ENCODE results near the gene ZBTB32.
A peak's percentile ranks its signal among the peaks of the same experiment; 100 is the strongest.

Gene ZBTB32

DNA sequence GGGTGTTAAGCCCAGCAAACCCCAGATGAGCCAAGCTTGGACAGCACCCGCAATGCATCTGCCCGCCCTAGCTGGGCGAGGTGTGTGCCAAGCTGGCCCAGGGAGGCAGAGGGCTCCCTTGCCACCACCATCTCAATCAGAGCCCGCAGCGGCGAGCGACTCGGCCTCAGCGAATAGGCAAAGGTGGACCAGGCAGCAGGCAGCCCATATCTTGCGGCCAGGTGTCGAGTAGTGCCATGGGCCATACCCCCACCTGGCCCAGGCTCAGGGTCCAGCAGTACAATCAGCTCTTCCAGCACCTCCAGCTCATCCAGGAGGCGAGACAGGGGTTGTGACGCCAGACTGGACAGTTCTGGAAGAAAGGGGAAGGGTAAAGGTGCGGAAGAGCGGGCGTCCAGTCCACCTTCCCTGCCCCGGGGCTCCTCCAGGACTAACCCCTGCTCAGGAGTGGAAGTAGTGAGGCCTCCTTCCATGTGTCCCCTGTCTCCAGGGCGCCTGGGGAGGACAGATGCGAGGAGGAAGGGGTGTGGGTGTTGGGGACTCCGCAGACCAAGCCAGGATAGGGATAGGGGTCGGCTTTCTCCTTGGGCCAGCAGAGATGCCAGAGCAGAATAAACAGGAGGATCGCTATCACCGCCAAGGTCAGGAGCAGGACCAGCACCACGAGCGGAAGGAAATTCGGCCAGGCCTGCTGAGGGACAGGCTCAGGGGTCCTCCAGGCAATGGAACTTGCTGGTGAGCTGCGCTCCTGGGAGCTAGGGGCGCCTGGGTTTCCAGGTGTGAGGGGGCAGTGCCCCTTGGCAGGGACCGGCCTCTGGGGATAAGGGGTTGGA is 35.1 kb downstream of the ZBTB32 start:
- DNase-seq: no peak

DNA sequence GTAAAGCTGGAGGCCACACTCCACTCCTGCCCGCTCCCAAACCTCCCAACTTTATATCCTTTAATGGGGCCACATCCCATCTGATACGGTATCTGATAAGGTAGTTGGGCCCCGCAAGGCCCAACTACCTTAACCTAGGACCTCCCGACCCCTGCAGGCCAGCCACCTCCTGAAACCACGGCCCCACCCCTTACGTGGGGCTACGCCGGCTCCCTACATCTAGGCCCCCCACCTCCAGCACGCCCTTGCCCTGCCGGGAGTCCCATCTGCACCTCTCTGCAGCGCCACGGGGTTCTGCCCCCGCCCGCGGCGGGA is 35.7 kb downstream of the ZBTB32 start:
- DNase-seq: no peak

DNA sequence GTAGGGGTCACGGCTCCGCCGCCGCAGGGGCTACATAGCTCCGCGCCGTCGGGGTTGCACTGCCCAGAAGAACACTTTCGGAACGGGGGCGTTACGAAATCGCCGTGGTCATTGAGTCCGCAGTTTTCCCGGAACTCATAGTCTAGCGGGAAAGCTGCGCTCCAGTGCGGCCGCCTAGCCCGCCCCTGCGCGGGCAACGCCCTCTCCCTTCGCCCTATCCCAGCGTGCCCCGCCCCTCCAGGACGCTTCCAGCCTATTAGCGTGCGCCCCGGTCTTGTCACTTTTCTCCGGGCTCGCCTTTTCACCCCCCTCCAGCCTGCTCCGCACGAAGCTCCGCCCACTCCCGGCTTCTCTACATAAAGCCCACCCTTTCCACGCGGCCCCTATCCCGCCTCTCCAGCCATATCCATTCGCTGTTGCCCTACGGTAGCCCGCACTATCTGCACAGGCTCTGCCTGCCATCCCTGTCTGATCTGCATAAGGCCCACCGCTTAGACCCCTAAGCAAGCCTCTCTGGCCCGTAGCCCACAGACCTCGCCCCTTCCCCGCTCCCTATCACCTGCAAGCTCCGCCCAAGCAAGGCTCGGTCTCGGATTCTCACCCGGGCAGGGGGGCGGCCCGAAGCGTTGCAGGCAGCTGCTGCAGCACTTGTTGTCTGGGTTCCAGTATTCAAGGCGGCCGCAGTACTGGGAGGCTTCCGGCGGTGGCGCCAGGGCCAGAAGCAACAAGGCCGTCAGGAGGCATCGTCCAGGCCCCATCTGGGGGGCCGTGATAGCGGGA is 36.3 kb downstream of the ZBTB32 start:
- peak; percentile 97 for DNase-seq

- DNase-seq: no peak
Observed at GRCh38 chr19:35741203-35741515, 36.8 kb downstream of the ZBTB32 start.

DNA sequence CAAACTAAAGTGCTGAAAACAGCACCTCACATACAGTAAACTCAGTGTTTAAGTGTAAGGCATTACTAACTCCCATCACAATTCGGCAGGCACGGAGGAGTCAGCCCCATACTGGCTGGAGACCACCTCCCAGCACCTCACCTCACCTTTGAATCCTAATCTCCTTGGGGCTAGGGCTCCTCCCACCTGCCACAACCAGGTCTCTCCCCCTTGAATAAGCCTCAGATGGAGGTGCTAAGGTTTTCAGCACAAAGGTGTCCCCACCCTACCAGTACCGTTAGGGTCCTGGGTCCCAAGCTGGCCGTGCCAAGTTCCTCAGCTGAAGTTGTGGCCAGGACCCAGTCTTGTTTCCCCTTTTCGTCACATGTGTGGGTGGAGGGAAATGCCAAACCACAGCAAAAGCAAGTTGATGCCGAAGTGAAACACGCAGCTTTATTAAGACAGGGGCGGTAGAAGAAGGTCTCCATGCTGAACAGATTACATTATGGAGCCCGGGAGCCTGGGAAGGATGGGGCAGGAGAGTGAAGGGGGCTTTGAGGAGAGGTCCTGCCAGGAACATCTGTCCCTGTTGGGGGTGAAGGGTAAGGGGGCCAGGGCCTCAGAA is 37.9 kb downstream of the ZBTB32 start, which contains the start of gene IGFLR1:
TSS of gene IGFLR1 (minus strand) at position 332 of the 604 bp plus-strand sequence. CDS start 1,272 bp downstream, outside the sequence.
- DNase-seq: peak; percentile 81

DNA sequence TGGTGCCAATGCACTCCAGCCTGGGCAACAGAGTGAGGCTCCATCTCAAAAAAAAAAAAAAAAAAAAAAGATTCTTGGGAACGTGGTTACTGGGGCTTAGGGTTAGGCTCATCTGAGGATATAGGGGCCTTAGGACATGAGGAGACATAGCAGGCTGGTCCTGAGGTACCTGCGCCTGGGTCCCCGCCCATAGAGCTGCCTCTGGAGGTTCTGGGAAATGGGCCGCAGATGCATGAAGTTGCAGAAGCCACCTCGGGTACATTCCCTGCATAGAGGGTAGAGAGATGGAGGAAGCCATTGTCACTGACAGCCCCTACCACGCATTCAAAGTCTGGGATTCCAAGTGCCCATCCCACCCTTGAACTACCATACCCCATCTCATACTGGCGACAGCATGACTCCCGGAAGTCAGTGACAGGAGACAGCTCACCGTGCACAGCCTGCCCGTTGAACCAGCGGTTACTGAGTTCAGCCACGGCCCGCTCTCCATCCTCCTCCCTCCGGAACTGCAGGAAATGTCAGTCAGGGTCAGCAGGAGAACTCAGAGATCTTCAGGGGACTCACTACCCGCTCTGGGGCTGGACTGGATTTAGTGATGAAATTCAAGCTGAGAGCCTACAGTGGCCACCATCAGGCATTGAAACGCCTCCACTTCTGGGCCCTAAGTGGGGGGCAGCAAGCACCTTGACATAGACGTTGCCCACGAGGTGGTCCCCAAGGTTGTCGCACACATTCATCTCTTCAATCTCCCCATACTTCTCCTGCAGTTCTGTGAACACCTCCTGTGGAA is 39.5 kb downstream of the ZBTB32 start:
- no peak for DNase-seq

- DNase-seq: peak; percentile 97
Observed at GRCh38 chr19:35744430-35745327, 40.3 kb downstream of the ZBTB32 start.

DNA sequence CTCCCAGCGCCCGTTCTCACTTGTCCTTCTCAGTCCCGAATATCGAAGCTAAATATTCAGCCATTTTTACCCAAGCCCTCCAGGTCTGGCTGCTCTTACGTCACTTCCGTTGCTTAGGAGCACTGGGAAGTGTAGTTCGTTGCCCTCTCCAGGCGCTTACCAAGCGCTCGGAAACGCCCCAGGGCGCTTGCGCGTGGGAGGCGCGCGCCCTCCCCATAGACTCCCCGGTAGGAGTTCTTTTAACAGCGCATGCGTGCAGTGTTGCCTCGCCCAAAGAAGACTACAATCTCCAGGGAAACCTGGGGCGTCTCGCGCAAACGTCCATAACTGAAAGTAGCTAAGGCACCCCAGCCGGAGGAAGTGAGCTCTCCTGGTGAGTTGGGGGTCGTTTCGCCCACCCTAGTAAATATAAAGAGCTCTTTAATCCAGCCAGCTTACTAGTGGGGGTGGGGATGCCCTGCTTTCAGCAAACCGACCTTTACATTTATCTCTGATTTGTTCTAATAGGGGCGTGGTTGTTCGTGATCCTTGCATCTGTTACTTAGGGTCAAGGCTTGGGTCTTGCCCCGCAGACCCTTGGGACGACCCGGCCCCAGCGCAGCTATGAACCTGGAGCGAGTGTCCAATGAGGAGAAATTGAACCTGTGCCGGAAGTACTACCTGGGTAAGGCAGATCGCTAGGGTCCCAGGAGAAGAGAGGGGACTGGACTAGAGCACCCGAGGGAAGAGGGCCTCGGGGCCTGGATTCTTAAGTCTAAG is 41.1 kb downstream of the ZBTB32 start, which contains the start of the genes PSENEN and U2AF1L4:
TSS of gene PSENEN (plus strand) at position 324 of the 759 bp plus-strand sequence. CDS start at position 604, 280 bp downstream.
TSS of gene U2AF1L4 (minus strand) at position 91 of the 759 bp plus-strand sequence. CDS start at position 64, 27 bp downstream.
- peak; percentile 99 for DNase-seq

- DNase-seq: no peak
Observed at GRCh38 chr19:35746087-35746462, 41.7 kb downstream of the ZBTB32 start.

GRCh38 chr19:35746531-35746930 is 42.2 kb downstream of the ZBTB32 start:
- DNase-seq: no peak

DNA sequence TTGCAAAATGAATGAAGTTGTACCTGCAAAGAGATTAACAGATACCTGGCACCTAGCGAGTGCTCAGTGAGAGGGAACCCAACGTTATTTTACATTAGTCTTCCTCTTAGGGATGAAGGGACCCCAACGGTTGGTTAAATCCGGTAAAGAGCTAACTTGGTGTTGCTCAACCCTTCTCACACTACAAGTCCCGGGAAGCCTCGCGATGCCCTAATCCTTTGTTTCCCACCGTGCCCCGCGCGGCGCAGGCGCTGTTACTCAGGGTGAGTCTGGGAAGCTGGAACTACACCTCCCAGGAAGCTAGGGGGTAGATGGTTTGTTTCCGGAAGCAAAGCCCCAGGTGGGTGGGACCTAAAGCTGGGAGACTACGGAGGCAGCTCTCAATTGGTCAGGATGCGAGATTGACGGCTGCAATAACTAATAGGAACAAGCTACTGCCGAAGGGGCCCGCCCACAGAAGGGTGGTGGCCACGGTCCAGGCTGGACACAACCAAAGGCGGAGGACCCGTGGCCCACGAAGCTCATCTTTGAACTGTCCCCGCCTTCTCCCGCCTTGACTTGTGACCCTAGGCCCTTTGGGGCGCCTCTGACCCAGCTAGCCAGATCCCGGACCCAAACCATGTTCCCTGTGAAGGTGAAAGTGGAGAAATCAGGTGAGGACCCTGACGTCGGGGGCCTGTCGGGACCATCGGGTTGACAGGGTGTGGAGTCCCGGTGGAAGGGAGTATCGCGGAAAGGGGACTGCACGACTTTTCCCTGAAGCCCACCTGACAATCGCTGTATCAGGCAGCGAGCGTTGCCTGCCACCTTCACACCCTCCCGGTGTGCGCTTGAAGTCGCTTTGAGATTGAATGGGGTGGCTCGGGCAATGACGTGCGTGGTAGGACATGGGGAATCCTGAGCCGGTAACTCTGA is 44.0 kb downstream of the ZBTB32 start, which contains the start of gene LIN37:
TSS of gene LIN37 (plus strand) at position 471 of the 915 bp plus-strand sequence. CDS start at position 620, 149 bp downstream.
- peak; percentile 100 for DNase-seq

DNA sequence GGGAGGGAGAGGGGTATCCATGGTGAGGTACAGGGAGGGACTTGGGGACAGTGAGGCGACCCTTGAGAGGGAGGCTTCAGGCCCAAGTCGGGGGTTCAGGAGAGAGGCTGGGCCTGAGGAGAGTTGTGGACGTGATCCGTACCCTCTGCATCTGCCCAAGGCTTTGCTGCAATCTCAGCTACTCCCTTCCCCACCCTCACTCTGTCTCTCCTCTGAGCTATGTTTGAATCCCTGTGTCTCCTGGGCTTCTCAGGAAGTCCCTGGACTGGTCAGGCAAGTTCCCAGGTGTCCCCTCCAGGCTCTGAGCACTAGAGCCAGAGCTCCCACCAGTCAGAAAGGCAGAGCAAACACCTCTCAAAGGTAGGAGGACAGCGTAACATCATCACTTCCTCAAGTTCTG is 45.8 kb downstream of the ZBTB32 start:
- no peak for DNase-seq

- no peak for DNase-seq
Observed at GRCh38 chr19:35751839-35752745, 47.7 kb downstream of the ZBTB32 start.

GRCh38 chr19:35752746-35753350 is 48.5 kb downstream of the ZBTB32 start:
- no peak for DNase-seq

- no peak for DNase-seq
Observed at GRCh38 chr19:35753634-35754369, 49.4 kb downstream of the ZBTB32 start.

DNA sequence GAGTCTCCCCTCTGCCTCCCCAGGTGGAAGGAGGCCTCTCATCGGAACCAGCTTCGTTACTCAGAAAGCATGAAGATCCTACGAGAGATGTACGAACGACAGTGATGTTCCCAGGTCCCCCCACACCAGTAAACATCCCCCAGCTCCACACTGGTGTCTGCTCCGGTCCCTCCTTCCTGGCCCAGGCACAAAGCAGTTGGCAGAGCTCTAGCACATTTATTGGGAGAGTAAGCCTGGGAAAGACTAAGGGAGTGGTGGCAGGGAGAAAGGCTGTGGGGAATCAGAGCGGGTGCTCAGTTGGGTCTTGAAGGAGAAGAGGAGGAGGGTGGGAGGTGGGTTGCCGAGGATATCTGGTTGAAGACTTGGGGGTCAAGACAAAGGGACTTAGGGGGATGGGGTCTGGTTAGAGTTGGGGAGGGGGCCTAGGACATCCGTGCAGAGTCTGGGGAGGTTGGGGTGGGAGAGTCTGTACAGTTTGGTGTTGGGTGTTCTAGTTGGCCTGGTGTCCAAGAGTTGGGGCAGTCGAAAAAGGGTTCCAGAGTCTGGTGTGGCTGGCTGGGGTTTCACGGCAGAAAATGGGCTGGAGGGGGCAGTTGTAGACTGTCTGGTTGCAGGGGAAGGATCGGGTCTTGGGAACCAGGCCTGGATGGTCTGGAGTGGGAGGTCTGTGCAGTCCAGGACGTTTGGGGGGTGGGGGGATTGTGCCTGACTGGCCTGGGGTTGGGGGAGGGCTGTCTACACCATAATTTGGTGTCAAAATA is 50.2 kb downstream of the ZBTB32 start:
- DNase-seq: no peak

Measured in activated CD4-positive, alpha-beta T cell treated with anti-CD3 and anti-CD28 coated beads, Interleukin-2, amount 50 U/mL, for 16 hours (primary cell).